ENCODE data around the gene FAN1. TPM values are rescaled to one million over a fixed set of nuclear protein-coding genes. Genes with fewer than 3 reads are reported as not detected.

Gene FAN1
- total RNA-seq, 2 donors from 2014 or later = 8.7 to 17.3 TPM

DNA sequence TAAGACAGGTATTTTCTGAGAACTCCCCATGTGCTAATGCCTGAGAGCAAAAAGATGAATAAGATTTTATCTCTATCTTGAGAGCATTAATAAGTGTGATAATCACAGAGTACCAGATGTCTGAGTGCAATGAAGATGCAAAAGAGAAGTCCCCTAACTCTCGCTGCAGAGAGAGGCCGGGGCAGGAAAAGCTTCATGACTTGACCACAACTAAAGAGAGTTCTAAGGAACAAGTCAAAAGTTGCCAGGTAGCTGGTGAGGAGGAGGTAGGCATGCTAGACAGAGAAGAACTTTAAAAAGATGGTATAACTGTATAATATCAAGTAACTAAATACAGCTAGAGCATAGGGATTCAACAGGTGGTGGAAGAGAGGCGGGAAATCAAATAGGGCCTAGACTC is 58.9 kb downstream of the FAN1 start:
- H3K4me3 ChIP-seq = no peak overlapping the region
- TF ChIP-seq, protein P1, sequence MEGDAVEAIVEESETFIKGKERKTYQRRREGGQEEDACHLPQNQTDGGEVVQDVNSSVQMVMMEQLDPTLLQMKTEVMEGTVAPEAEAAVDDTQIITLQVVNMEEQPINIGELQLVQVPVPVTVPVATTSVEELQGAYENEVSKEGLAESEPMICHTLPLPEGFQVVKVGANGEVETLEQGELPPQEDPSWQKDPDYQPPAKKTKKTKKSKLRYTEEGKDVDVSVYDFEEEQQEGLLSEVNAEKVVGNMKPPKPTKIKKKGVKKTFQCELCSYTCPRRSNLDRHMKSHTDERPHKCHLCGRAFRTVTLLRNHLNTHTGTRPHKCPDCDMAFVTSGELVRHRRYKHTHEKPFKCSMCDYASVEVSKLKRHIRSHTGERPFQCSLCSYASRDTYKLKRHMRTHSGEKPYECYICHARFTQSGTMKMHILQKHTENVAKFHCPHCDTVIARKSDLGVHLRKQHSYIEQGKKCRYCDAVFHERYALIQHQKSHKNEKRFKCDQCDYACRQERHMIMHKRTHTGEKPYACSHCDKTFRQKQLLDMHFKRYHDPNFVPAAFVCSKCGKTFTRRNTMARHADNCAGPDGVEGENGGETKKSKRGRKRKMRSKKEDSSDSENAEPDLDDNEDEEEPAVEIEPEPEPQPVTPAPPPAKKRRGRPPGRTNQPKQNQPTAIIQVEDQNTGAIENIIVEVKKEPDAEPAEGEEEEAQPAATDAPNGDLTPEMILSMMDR (IDR thresholded peaks at IDR 0.05) = no peak
- no peak for DNase-seq (ENCODE audit: low spot score)
- H3K4me1 ChIP-seq = peaks cover 0 to 19% of the 10 kb centered on the region in 2 donors
- no peaks in the 10 kb centered on the region for H3K9me3 ChIP-seq
- peaks cover 51% of the 10 kb centered on the region for H3K36me3 ChIP-seq
- no peak overlapping the region for H3K27ac ChIP-seq
- no peaks in the 10 kb centered on the region for H3K27me3 ChIP-seq

DNA sequence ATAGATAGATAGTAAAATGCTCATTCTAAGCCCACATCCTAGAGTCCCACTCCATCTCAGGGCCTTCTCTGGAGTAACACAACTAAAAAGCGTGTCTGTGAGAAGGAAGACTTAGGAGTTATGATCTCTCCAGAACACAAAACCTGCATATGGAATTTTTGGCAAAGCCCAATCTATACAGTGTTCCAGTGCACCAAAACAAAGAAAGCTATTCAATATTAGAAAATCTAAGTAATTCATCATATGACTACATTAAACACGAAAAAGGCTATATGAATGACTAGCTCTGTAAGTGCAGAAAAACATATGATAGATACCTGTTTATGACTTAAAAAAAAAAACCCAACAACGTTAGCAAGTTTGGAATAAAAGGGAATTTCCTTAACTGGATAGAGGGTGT is 60.0 kb downstream of the FAN1 start:
- Histone ChIP-seq H3K9me3 (no peaks in the 10 kb centered on the region), H3K27ac (no peak overlapping the region), H3K36me3 (peaks cover 41% of the 10 kb centered on the region), H3K4me3 (no peak overlapping the region), H3K4me1 (peaks cover 0 to 19% of the 10 kb centered on the region in 2 donors), H3K27me3 (no peaks in the 10 kb centered on the region)
- TF ChIP-seq, protein P1 (IDR thresholded peaks at IDR 0.05) = no peak
- no peak for DNase-seq (ENCODE audit: low spot score)

DNA sequence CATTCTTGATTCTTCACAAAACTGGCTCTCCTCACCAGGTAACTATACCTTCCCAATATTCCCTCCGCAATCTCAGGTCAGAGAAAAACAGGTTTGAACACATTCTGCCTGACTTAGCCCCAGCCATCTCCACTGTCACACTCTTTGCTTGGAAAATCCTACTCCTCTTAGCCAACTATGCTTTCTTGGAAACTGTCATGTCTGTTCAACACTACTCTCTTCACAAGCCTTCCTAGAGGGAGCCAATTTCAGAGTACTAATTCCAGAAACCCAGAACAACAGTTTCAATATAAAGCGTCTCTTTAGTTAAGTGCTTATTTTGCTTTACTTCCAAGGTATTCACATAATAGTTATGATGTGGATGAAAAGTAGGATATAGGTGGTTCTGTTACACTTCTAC is 66.0 kb downstream of the FAN1 start:
- H3K36me3 ChIP-seq = peaks cover 39% of the 10 kb centered on the region
- no peaks in the 10 kb centered on the region for H3K9me3 ChIP-seq
- no peaks in the 10 kb centered on the region for H3K4me1 ChIP-seq
- H3K27ac ChIP-seq = no peak overlapping the region
- H3K27me3 ChIP-seq = no peaks in the 10 kb centered on the region
- TF ChIP-seq, protein P1 (IDR thresholded peaks at IDR 0.05) = no peak
- H3K4me3 ChIP-seq = no peak overlapping the region
- no peak for DNase-seq (ENCODE audit: low spot score)

DNA sequence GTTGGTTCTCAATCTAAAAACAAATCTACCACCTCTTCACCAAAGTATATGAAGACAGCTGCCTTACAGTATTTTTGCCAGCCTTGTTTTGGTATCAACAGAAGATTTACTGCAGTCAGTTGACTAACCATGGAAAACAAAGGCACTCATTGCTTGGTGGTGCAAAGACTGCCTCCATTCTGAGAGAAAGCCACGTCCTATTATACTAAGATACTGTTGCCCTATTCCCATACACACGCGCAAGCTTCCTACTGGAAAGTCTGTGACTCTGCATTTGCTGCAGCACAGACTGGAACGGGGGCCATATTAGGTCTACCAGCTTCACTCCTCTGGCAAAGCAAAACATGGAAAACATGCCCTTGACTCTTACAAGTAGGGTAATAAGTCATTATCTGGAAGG is 69.7 kb downstream of the FAN1 start:
- Histone ChIP-seq H3K4me3 (no peak overlapping the region), H3K36me3 (peaks cover 27% of the 10 kb centered on the region), H3K27ac (no peak overlapping the region), H3K4me1 (peaks cover 0 to 8% of the 10 kb centered on the region in 2 donors), H3K27me3 (no peaks in the 10 kb centered on the region), H3K9me3 (no peaks in the 10 kb centered on the region)
- TF ChIP-seq, protein P1 (IDR thresholded peaks at IDR 0.05) = no peak
- DNase-seq (ENCODE audit: low spot score) = no peak

DNA sequence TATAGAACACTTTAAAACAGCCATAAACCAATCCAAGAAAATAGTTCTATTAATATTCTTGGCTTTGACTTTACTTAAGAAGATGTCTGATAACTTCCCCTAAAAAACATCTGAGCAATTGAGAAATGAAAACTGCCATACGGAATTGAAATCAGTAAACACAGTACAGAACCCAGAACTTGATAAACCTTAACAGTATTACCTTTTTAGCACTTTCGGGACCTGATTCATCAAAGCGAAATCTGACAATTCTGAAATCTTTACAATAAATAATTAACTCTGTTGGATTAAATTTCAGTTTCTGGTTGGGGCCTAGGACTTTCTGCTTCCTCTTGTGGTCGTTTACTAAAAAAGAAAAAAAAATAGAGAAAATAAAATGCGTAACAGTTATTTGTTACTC is 70.4 kb downstream of the FAN1 start:
- no peak for DNase-seq (ENCODE audit: low spot score)
- H3K27me3 ChIP-seq = no peaks in the 10 kb centered on the region
- peaks cover 0 to 11% of the 10 kb centered on the region in 2 donors for H3K4me1 ChIP-seq
- TF ChIP-seq, protein P1 (IDR thresholded peaks at IDR 0.05) = no peak
- H3K4me3 ChIP-seq = no peak overlapping the region
- H3K36me3 ChIP-seq = peaks cover 27% of the 10 kb centered on the region
- no peaks in the 10 kb centered on the region for H3K9me3 ChIP-seq
- no peak overlapping the region for H3K27ac ChIP-seq

- no peaks in the 10 kb centered on the region for H3K9me3 ChIP-seq
- TF ChIP-seq, protein P1 (IDR thresholded peaks at IDR 0.05) = no peak
- no peak for DNase-seq (ENCODE audit: low spot score)
- H3K4me1 ChIP-seq = peaks cover 0 to 15% of the 10 kb centered on the region in 2 donors
- H3K4me3 ChIP-seq = no peak overlapping the region
- no peaks in the 10 kb centered on the region for H3K27me3 ChIP-seq
- peaks cover 33% of the 10 kb centered on the region for H3K36me3 ChIP-seq
- H3K27ac ChIP-seq = no peak overlapping the region
Measured at GRCh38 chr15:30978328-30978727, 74.6 kb downstream of the FAN1 start.
